SK-N-DZ (cell line): ENCODE data around the gene GLRB.

Source experiments
- small RNA-seq, 2 experiments: library from RNA; depleted of rRNA; stranded (forward); fragments of <200 nt; gene quantifications; one replicate each; pipeline ENCODE3, GENCODE V24; 2014

Gene GLRB

Small RNAs within 50 kb of the gene (small RNA-seq; reads per million reads assigned to genes)
- gene RF00019 = 0 reads per million in 2 experiments
- 0 to 0.04 reads per million in 2 experiments for gene RNU6-582P
